Fibroblast of lung (primary cell): ENCODE data around the gene NOS1AP. TPM values are rescaled to one million over a fixed set of nuclear protein-coding genes. Genes with fewer than 3 reads are reported as not detected.

Experiments used
- DNase-seq, 2 donors: peaks; one replicate each; pipeline versions ENCODE4 v3.0.0 to v3.0.0-alpha.2; 2010; ENCODE audit warnings: low read depth in 2 of 2
- H2AFZ ChIP-seq: 2 replicates; pipeline ENCODE4 v1.5.1; 2012; ENCODE audit warnings: low read length, control low read depth, inconsistent platforms
- H3K27ac ChIP-seq: 2 replicates; pipeline ENCODE4 v1.5.1; 2011; ENCODE audit warnings: low read length, control low read depth; ENCODE audit not compliant: insufficient read depth
- H3K27me3 ChIP-seq: 2 replicates; pipeline ENCODE4 v1.5.1; 2011; ENCODE audit warnings: mild to moderate bottlenecking, low read length; ENCODE audit not compliant: control insufficient read depth, insufficient read depth
- H3K36me3 ChIP-seq: 2 replicates; pipeline ENCODE4 v1.5.1; 2011; ENCODE audit warnings: low read length; ENCODE audit not compliant: control insufficient read depth, insufficient read depth
- H3K4me1 ChIP-seq: 2 replicates; pipeline ENCODE4 v1.5.1; 2011; ENCODE audit warnings: low read length; ENCODE audit not compliant: control insufficient read depth, insufficient read depth; ENCODE audit errors: extremely low read depth
- H3K4me2 ChIP-seq: 2 replicates; pipeline ENCODE4 v1.5.1; 2011; ENCODE audit warnings: low read length, control low read depth; ENCODE audit not compliant: insufficient read depth; ENCODE audit errors: extremely low read depth
- H3K4me3 ChIP-seq, 4 experiments: fragments of 200-600 bp in 1 of 4; sonication (generic) in 1 of 4; replicated peaks in 1 of 4; 2 replicates each; pipeline ENCODE4 v1.5.1; 2011 to 2016; ENCODE audit warnings: low read length in 4 of 4, low read depth in 3 of 4, mild to moderate bottlenecking in 3 of 4, control low read depth in 2 of 4, inconsistent platforms in 1 of 4, mixed read lengths in 1 of 4; ENCODE audit not compliant: insufficient read depth in 1 of 4; ENCODE audit errors: control extremely low read depth in 1 of 4
- H3K79me2 ChIP-seq: 2 replicates; pipeline ENCODE4 v1.5.1; 2012; ENCODE audit warnings: mild to moderate bottlenecking, low read length, inconsistent platforms; ENCODE audit not compliant: control insufficient read depth, insufficient read depth
- H3K9ac ChIP-seq: 2 replicates; pipeline ENCODE4 v1.5.1; 2011; ENCODE audit warnings: mild to moderate bottlenecking, low read length, control low read depth; ENCODE audit not compliant: insufficient read depth
- H3K9me3 ChIP-seq: 2 replicates; pipeline ENCODE4 v1.5.1; 2012; ENCODE audit warnings: low read depth, low read length; ENCODE audit not compliant: control insufficient read depth, insufficient read depth
- H4K20me1 ChIP-seq: 2 replicates; pipeline ENCODE4 v1.5.1; 2011; ENCODE audit warnings: low read length; ENCODE audit not compliant: control insufficient read depth, insufficient read depth; ENCODE audit errors: extremely low read depth
- CTCF ChIP-seq, 2 donors: IDR thresholded peaks in 1 of 2; conservative IDR thresholded peaks in 1 of 2; 1 replicate in 1 of 2; 2 replicates in 1 of 2; pipeline ENCODE4 v1.5.1; 2011 to 2012; ENCODE audit warnings: low read length in 2 of 2, control low read depth in 1 of 2, inconsistent platforms in 1 of 2, low read depth in 1 of 2, mild to moderate bottlenecking in 1 of 2
- EZH2 ChIP-seq: IDR thresholded peaks from 2 replicates; pipeline ENCODE4 v1.5.1; 2012; ENCODE audit warnings: low read length, control low read depth, mild to moderate bottlenecking; ENCODE audit errors: missing control alignments
- polyA plus RNA-seq, 2 donors: library from polyadenylated mRNA; depleted of rRNA in 1 of 2; stranded (reverse) in 1 of 2; unstranded in 1 of 2; fragments of >200 nt; gene quantifications; 2 replicates each; pipeline ENCODE4 v1.2.1, GENCODE V29; 2011 to 2012; ENCODE audit warnings: missing spikeins in 1 of 2
- total RNA-seq: library from RNA; depleted of rRNA; stranded (reverse); fragments of >200 nt; gene quantifications from 2 replicates; pipeline ENCODE4 v1.2.1, GENCODE V29; 2014

Gene NOS1AP
- total and polyA plus RNA-seq, 2 donors (not counting 1 experiment from before 2014, with no cell fraction given) = 0.14 to 0.17 TPM

DNA sequence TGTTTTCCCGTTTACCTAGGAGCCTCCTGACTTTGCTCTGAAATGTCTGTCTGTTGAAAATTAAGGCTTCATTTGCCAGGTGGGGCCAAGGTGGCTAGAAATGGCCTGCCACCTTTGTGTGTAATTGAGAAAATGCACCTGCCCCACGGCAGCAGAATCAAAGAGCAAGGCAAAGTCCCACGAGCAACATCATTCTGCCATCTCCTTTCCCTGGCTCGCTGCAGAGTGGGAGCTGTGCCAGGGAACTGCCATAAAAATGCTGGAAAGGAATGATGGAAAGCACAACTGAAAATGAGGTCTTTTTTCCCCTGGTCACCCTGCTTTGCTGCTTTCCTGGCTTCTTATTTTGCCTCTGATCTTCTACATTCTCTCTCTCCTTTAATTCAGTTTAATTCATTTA, 40.3 kb upstream of the NOS1AP start:
- Histone ChIP-seq H3K79me2 (no peaks in the 10 kb centered on the region), H3K27ac (no peak overlapping the region), H2AFZ (no peak overlapping the region), H3K27me3 (no peaks in the 10 kb centered on the region), H3K9ac (no peak overlapping the region), H3K4me1 (no peaks in the 10 kb centered on the region), H3K4me2 (no peak overlapping the region), H3K4me3 (no peak overlapping the region), H3K36me3 (no peaks in the 10 kb centered on the region), H3K9me3 (no peaks in the 10 kb centered on the region), H4K20me1 (no peaks in the 10 kb centered on the region)
- DNase-seq = no peak
- TF ChIP-seq CTCF (conservative IDR thresholded peaks at IDR 0.05 in 1 of 2, IDR thresholded peaks at IDR 0.05 in 1 of 2; ENCODE audit: low read depth in 1 of 2, low read length in 2 of 2) (no peak), EZH2 (no peak)

- H3K27ac ChIP-seq = no peak overlapping the region
- peaks cover 2% of the 10 kb centered on the region for H3K4me1 ChIP-seq
These were observed 38.7 kb upstream of the NOS1AP start for GRCh38 chr1:162030759-162031280.

DNA sequence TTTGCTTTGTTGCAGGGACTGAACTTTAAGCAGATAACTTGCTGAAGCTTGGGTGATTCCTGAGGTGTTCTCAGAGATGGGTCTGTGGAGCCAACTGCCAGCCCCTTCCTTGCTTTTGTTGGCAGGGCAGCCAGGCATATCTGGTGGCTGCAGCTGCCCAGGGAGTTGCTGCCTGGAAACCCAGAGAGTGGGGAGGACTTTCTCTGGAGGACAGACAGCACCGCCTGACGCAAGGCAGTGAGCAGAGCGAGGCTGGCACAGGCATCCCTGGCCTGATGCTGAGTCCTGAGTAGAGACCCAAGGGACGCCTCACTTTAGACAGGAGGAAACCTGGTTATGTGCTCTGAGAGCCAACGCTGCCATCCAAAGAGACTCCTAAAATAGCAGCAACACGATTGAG, 36.1 kb upstream of the NOS1AP start:
- DNase-seq = no peak
- Histone ChIP-seq H3K4me2 (no peak overlapping the region), H3K36me3 (no peaks in the 10 kb centered on the region), H3K9ac (no peak overlapping the region), H4K20me1 (no peaks in the 10 kb centered on the region), H3K9me3 (no peaks in the 10 kb centered on the region), H3K4me3 (no peak overlapping the region), H3K4me1 (peaks cover 5% of the 10 kb centered on the region), H3K27me3 (no peaks in the 10 kb centered on the region), H3K27ac (no peak overlapping the region), H2AFZ (no peak overlapping the region), H3K79me2 (no peaks in the 10 kb centered on the region)
- no peak for TF ChIP-seq EZH2

More at GRCh38 chr1:162030759-162031280, 38.7 kb upstream of the NOS1AP start:
- H3K36me3 ChIP-seq = no peaks in the 10 kb centered on the region
- H3K9ac ChIP-seq = no peak overlapping the region
- no peaks in the 10 kb centered on the region for H3K79me2 ChIP-seq
- H4K20me1 ChIP-seq = no peaks in the 10 kb centered on the region
- no peaks in the 10 kb centered on the region for H3K27me3 ChIP-seq
- H2AFZ ChIP-seq = no peak overlapping the region
- DNase-seq = no peak
- H3K9me3 ChIP-seq = no peaks in the 10 kb centered on the region
- no peak overlapping the region for H3K4me2 ChIP-seq
- H3K4me3 ChIP-seq = no peak overlapping the region
- no peak for TF ChIP-seq EZH2
- no peak for TF ChIP-seq CTCF (conservative IDR thresholded peaks at IDR 0.05 in 1 of 2, IDR thresholded peaks at IDR 0.05 in 1 of 2; ENCODE audit: low read depth in 1 of 2, low read length in 2 of 2)
